Activated naive CD8-positive, alpha-beta T cell (primary cell): Measurements from ENCODE around the gene TTLL7.

Source experiments
- H3K27ac Mint-ChIP-seq: one replicate; pipeline ENCODE4 v1.8.0; 2021; ENCODE audit warnings: mixed read lengths
- H3K27me3 Mint-ChIP-seq: one replicate; pipeline ENCODE4 v1.8.0; 2021; ENCODE audit warnings: mixed read lengths
- H3K36me3 Mint-ChIP-seq: one replicate; pipeline ENCODE4 v1.8.0; 2021; ENCODE audit warnings: mixed read lengths
- H3K4me1 Mint-ChIP-seq: one replicate; pipeline ENCODE4 v1.8.0; 2021; ENCODE audit warnings: low read depth, mixed read lengths
- H3K4me3 Mint-ChIP-seq: one replicate; pipeline ENCODE4 v1.8.0; 2021; ENCODE audit warnings: mild to moderate bottlenecking, mixed read lengths
- H3K9me3 Mint-ChIP-seq: one replicate; pipeline ENCODE4 v1.8.0; 2021; ENCODE audit warnings: low read depth, mixed read lengths

TTLL7 gene

DNA sequence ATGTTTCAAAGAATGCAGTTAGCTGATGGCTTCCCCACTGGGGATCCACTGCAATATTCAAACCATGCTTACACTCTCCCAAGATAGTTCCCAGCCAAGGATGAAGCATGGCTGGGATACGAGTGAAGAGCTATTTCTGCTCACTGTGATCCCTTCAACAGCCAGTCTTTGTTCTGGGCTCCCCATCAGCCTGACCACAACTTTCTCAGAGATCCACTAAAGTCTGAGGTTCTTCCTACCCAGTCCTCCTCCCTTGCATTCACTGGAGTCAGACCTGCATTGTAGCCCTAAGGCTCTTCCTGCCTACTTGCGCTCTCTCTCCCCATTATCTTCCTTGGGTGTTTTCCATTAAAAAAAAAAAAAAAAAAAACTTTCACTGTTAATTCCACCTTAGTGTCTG is 101.4 kb downstream of the TTLL7 start:
- H3K27ac Mint-ChIP-seq, result no peak overlapping the region
- H3K36me3 Mint-ChIP-seq, result no peaks in the 10 kb centered on the region
- peaks cover 14% of the 10 kb centered on the region for H3K27me3 Mint-ChIP-seq
- no peak overlapping the region for H3K4me3 Mint-ChIP-seq
- no peaks in the 10 kb centered on the region for H3K4me1 Mint-ChIP-seq
- H3K9me3 Mint-ChIP-seq, result no peaks in the 10 kb centered on the region

DNA sequence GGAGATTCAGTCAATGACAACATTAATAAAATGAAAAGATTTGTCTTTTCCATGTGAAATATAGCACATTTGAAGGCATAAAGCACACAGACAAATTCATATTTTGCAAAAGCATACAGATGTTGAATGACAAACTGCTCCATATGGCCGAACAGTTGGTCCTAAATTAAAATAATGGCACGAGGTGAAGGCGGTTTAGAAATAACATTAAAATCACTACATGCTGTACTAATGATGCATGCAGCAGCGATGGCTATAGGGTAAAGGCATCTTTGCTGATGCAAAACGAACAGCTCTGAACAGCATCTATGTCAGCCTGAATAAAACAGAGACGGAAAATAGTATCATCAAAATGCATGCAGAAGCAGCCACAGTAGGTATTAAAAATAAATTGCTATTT is 102.6 kb downstream of the TTLL7 start:
- Mint-ChIP-seq H3K4me3 (no peak overlapping the region), H3K27ac (no peak overlapping the region), H3K27me3 (peaks cover 14% of the 10 kb centered on the region), H3K9me3 (no peaks in the 10 kb centered on the region), H3K4me1 (no peaks in the 10 kb centered on the region), H3K36me3 (no peaks in the 10 kb centered on the region)

DNA sequence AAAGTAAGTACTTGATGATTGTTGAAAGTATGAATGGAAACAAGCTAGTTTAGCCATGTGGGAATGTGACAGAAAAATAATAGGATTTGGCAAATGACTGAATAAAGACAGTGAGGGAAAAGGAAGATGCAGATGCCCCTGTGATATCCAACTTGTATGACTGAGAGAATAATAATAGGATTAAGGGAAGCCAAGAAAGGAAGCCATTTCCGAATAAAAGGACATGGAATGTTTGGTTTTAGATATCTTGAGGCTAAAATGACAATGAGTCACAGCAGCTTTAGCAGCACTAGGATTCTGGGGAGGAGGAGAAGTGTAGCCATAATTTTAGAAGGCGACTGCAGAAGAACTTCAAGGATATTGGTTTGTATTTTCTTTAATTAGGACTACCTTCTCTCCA is 109.2 kb downstream of the TTLL7 start:
- Mint-ChIP-seq H3K4me1 (no peaks in the 10 kb centered on the region), H3K27me3 (peaks cover 15% of the 10 kb centered on the region), H3K27ac (no peak overlapping the region), H3K9me3 (peaks cover 8% of the 10 kb centered on the region), H3K4me3 (no peak overlapping the region), H3K36me3 (peaks cover 6% of the 10 kb centered on the region)

DNA sequence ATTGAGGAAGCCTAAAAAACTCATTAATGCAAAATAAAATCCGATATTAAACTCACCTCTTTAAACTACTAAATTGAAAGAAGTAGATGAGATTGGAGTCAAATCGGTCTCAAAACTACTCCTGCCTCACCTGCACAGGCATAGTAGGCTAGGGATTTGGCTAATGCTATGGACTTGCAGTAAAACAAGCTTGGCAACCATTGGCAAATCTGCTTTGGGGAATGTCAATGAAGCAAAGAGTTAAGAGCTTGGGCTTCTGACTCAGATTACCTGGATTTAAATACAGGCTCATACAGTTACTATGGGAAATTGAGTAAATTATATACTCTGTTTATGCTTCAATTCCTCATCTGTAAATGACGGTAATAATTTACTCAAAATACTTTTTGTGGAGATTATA is 111.4 kb downstream of the TTLL7 start:
- Mint-ChIP-seq H3K27me3 (peaks cover 12% of the 10 kb centered on the region), H3K27ac (no peak overlapping the region), H3K9me3 (peaks cover 8% of the 10 kb centered on the region), H3K4me3 (no peak overlapping the region), H3K4me1 (no peaks in the 10 kb centered on the region), H3K36me3 (peaks cover 6% of the 10 kb centered on the region)

DNA sequence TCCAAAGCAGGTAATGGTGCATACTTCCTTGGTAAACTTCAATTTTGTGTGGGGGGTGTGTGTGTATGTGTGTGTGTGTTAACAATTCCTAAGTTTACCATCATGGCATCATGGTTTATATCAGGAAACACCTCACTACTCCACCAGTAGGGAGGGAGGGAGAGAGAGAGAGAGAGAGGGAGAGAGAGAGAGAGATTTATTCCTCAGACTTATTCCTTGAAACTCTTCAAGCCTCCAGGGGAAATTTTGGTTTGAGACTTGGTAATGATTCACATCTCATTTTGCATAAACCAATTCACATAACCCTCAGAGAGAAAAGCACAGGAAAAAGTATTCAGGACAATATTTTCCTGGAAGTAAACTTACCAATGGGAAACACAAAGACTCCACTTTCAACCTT is 115.0 kb downstream of the TTLL7 start:
- no peak overlapping the region for H3K4me3 Mint-ChIP-seq
- no peaks in the 10 kb centered on the region for H3K4me1 Mint-ChIP-seq
- peaks cover 7% of the 10 kb centered on the region for H3K9me3 Mint-ChIP-seq
- peaks cover 13% of the 10 kb centered on the region for H3K27me3 Mint-ChIP-seq
- H3K36me3 Mint-ChIP-seq, result peaks cover 9% of the 10 kb centered on the region
- no peak overlapping the region for H3K27ac Mint-ChIP-seq

DNA sequence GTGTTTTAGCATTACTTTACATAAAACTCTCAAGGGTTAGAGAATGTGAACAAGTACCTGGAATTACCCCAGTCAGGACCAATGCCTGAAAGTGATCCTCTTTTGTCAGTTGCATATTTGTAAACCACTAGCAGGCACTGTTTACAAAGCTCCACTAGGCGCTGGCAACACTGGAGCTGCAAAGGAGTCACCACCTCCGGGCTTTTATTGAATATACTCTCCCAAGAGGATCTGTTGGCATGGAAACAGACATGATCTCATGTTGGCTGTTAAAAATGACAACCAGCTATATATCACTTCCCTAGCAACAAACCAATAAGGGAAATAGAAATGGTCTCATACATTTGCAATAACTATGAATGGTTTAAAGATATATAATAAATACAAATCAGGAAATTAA is 116.0 kb downstream of the TTLL7 start:
- no peaks in the 10 kb centered on the region for H3K9me3 Mint-ChIP-seq
- H3K4me3 Mint-ChIP-seq, result no peak overlapping the region
- H3K36me3 Mint-ChIP-seq, result peaks cover 5% of the 10 kb centered on the region
- peaks cover 7% of the 10 kb centered on the region for H3K27me3 Mint-ChIP-seq
- no peaks in the 10 kb centered on the region for H3K4me1 Mint-ChIP-seq
- no peak overlapping the region for H3K27ac Mint-ChIP-seq

DNA sequence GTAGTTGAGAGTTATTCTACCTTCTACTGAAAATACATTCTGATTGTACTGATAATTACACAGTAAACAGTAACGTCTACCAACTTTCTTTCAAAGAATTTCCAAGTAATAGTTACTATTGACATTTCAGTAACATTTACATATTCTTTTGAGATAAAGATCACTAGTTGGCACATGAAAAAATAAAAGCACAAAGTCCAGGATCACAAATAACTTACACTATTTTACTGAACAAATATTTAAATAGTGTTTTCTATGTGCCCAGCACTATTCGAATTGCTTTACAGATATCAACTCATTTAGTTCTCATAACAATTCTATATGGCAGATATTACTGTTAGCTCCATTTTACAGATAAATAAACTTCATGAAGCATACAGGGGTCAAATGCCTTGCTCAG is 126.4 kb downstream of the TTLL7 start:
- Mint-ChIP-seq H3K27ac (no peak overlapping the region), H3K36me3 (peaks cover 2% of the 10 kb centered on the region)

DNA sequence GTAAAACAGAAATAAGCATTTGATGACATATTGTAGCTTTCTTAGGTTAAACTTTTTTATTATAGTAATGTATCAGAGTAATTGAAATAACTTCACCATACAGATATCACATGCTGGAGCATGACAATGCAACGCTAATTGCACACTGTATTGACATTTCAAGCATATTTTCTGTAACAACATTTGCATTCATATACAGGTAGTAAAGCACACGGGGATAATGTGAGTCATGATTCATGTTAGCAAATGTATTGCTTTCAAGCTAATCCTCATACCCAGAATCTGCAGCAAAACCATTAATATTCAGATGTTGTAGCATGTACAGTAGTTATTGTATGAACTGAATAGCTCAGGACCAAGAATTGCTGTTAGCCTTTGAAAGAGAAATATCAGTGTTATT is 133.9 kb downstream of the TTLL7 start:
- peaks cover 10% of the 10 kb centered on the region for H3K4me1 Mint-ChIP-seq
- H3K9me3 Mint-ChIP-seq, result no peaks in the 10 kb centered on the region
- no peak overlapping the region for H3K4me3 Mint-ChIP-seq
- H3K36me3 Mint-ChIP-seq, result no peaks in the 10 kb centered on the region
- H3K27ac Mint-ChIP-seq, result no peak overlapping the region
- no peaks in the 10 kb centered on the region for H3K27me3 Mint-ChIP-seq

More for the DNA sequence above, 126.4 kb downstream of the TTLL7 start:
- no peaks in the 10 kb centered on the region for H3K4me1 Mint-ChIP-seq
- H3K9me3 Mint-ChIP-seq, result peaks cover 4% of the 10 kb centered on the region
- H3K4me3 Mint-ChIP-seq, result no peak overlapping the region
- peaks cover 2% of the 10 kb centered on the region for H3K27me3 Mint-ChIP-seq

DNA sequence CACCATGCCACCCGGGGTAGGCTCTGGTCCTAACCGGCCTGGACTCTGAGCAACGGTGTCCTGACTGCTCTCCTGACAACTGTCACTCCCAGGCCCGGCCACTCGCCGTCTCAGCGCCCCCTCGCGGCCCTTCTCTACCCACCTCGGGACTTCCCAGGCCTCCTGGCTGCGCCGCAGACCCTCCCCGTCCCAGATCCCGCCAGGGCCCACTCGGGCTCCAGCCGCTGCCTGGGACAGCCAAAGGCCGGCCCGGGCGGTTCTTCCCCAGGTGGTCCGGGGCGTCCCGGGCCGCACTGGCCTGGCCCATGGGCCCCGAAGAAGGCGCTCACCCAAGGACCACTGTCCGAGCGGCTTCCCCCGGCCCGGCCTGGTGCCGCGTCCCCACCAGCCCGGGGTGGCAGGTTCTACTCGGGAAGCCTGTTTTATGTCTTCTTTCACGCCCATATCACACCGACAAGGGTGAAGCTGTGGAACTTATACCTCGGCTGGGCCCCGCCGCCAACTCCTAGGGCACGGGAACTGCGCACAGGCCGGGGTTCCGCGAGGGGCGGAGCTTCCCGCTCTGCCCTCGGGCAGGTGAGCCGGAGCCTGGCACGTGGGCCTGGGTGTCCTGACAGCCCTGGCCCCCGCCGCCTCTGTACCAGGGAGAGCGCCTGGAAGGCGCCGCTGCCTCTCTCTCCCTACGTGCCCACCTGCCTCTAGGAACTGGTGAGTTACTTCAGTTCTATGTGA is 138.3 kb downstream of the TTLL7 start:
- no peaks in the 10 kb centered on the region for H3K9me3 Mint-ChIP-seq
- no peaks in the 10 kb centered on the region for H3K27me3 Mint-ChIP-seq
- peak overlapping the region; percentile 82 for H3K27ac Mint-ChIP-seq
- H3K4me1 Mint-ChIP-seq, result peaks cover 13% of the 10 kb centered on the region
- no peaks in the 10 kb centered on the region for H3K36me3 Mint-ChIP-seq
- H3K4me3 Mint-ChIP-seq, result peak overlapping the region; percentile 82

DNA sequence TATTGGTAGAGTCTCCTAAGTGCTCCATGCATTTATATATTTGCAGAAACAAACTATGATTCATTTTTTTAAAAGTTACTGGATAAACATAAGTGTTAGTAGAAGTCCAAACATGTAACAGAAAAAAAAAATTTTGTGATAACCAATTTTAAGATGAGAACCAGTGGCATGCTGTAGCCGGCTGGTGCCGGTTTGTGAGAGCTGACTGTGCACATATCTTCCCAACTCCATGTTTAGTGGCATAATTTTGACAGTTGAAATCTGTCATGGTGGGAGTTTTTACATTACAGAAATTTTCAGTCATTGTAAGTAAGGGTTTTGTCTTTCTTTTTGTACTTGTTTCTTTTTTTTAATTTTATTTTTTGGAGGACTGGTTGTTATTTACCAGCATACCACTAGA is 141.2 kb downstream of the TTLL7 start:
- Mint-ChIP-seq H3K36me3 (no peaks in the 10 kb centered on the region), H3K4me3 (no peak overlapping the region), H3K9me3 (no peaks in the 10 kb centered on the region), H3K4me1 (peaks cover 13% of the 10 kb centered on the region), H3K27ac (no peak overlapping the region), H3K27me3 (no peaks in the 10 kb centered on the region)

DNA sequence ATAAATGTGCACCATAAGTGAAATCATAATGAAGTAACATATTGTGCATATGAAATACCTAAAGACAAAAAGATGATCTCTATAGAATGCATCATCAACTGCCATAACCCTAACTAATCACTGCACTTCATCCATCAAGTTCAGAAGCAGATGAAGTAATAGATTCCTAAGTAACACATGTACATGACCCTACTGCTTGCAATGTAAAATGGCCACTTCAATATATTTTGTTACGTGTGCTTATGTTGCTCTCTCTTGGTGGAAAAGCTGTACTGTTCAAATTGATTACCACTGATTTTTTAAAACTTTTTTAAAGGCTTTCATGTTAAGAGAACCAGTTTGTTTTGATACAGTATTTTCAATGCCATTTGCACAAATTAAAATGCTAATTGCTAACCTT is 141.8 kb downstream of the TTLL7 start:
- Mint-ChIP-seq H3K27ac (no peak overlapping the region), H3K27me3 (no peaks in the 10 kb centered on the region), H3K4me3 (no peak overlapping the region), H3K9me3 (no peaks in the 10 kb centered on the region), H3K4me1 (peaks cover 13% of the 10 kb centered on the region), H3K36me3 (no peaks in the 10 kb centered on the region)

DNA sequence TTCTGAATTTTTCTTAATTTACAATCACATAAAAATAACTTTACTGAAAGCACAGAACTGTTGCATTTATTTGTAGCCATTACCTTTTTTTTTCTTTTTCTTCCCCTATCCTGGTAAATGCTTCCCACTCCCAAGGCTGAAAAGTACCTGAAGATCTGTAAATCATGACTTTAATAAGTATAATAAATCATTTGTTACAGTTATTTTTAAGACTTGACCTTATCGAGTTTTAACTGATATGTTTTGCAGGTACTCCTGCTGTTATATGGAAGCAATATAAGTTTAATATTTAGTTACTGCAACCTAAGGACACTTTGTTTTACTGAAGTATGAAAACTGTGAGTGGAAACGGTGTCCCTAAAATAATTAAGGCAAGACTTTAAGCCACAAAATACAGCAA is 142.6 kb downstream of the TTLL7 start:
- Mint-ChIP-seq H3K27ac (no peak overlapping the region), H3K9me3 (no peaks in the 10 kb centered on the region)

DNA sequence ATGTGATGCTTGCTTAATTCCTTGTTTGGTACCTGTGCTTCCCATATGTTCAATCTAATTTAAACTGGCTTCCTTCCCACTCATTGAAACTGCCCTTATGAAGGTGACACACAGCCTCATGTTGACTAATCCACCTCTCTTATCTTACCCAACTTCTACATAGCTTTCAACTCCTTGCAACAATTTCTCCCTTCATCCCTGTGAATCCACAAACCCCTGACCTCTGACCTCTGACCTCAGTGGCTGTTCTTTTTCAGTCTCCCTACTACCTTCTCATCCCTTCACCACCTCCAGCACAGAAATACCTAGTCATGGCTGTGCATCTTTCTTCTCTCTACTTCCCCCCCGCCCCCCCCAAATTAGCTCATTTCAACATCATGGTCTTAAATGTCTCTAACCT is 144.5 kb downstream of the TTLL7 start:
- Mint-ChIP-seq H3K27ac (no peak overlapping the region), H3K36me3 (no peaks in the 10 kb centered on the region), H3K4me3 (no peak overlapping the region), H3K9me3 (no peaks in the 10 kb centered on the region), H3K4me1 (peaks cover 2% of the 10 kb centered on the region), H3K27me3 (no peaks in the 10 kb centered on the region)

More for the DNA sequence above, 142.6 kb downstream of the TTLL7 start:
- Mint-ChIP-seq H3K36me3 (no peaks in the 10 kb centered on the region), H3K27me3 (no peaks in the 10 kb centered on the region), H3K4me3 (no peak overlapping the region), H3K4me1 (peaks cover 12% of the 10 kb centered on the region)

DNA sequence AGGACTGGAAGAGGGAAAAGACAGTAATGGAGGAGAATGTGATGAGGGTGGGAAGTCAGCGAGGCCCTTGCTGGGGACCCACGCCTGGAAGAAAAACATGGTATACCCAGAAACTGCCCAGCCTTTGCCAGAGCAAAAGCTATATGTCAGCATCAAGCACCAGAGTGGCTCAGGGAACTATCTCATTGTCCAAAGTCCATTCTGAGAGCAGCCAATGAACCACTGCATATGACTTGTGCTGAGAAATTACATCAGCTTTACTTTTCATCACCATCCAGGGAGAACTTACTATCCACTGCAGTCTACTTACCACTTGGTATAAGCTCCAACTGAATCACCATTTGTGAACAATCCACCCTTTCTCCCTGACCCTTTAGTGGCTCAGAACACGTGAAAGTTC is 148.1 kb downstream of the TTLL7 start:
- Mint-ChIP-seq H3K27ac (no peak overlapping the region), H3K27me3 (no peaks in the 10 kb centered on the region), H3K4me3 (no peak overlapping the region), H3K9me3 (no peaks in the 10 kb centered on the region), H3K4me1 (no peaks in the 10 kb centered on the region), H3K36me3 (peaks cover 8% of the 10 kb centered on the region)

DNA sequence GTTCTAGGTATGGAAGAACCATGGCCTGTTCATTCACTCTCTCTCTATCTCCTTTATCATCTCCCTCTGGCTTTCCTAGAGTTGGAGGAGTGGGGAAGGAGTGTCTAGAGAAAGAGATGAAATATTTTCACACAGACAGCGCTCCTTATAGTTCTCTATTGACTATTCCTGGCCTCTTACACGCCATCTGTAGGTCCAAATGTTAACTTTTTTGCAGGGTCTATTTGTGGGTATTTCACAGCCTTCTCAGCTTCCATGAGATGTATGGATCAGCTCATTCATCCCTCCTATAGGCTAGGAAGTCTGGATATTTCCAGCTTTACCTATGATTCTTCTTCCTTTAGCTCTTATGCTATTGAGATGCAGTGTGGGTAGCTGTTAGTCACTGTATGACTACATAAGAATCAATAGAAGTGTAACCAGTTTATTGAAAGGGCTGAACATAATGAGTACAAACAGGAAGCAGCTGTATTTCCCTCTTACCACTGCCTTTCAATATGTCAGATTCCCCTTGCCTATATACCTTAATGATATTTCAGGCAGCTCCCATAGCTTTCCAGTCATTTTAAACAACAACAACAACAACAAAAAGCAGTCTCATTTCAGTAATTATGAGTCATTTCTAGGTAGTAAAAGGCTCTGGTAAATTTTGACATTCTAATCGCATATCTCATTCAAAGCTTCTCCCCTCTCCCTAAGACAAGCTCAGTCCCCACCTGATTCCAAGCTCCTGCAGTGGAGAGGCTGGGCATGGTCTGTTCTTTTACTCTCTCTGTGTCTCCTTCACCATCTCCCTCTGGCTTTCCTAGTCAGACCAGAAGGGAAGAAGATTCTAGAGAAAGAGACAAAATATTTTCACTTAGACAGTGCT is 149.5 kb downstream of the TTLL7 start:
- Mint-ChIP-seq H3K27ac (no peak overlapping the region), H3K9me3 (no peaks in the 10 kb centered on the region), H3K27me3 (no peaks in the 10 kb centered on the region), H3K4me3 (no peak overlapping the region), H3K4me1 (no peaks in the 10 kb centered on the region), H3K36me3 (peaks cover 12% of the 10 kb centered on the region)
